MM.1S (cell line): ENCODE data around the gene TNS2.

Experiments used
- EZH2 ChIP-seq: fragments of 300-600 bp; sonication (generic); optimal IDR thresholded peaks from 2 replicates; pipeline ENCODE3; 2017; ENCODE audit warnings: low read depth, mild to moderate bottlenecking, antibody characterized with exemption, low read length, mixed read lengths
- EZH2phosphoT487 ChIP-seq: fragments of 300-600 bp; sonication (generic); IDR thresholded peaks from 2 replicates; pipeline ENCODE4 v1.6.1; 2018; ENCODE audit warnings: antibody characterized with exemption, low read length
- TF ChIP-seq, protein P1 (sequence below): fragments of 300-600 bp; sonication (generic); IDR thresholded peaks from 2 replicates; pipeline ENCODE4 v1.5.1; 2016; ENCODE audit warnings: antibody characterized with exemption, low read length, mixed read lengths

DNA sequence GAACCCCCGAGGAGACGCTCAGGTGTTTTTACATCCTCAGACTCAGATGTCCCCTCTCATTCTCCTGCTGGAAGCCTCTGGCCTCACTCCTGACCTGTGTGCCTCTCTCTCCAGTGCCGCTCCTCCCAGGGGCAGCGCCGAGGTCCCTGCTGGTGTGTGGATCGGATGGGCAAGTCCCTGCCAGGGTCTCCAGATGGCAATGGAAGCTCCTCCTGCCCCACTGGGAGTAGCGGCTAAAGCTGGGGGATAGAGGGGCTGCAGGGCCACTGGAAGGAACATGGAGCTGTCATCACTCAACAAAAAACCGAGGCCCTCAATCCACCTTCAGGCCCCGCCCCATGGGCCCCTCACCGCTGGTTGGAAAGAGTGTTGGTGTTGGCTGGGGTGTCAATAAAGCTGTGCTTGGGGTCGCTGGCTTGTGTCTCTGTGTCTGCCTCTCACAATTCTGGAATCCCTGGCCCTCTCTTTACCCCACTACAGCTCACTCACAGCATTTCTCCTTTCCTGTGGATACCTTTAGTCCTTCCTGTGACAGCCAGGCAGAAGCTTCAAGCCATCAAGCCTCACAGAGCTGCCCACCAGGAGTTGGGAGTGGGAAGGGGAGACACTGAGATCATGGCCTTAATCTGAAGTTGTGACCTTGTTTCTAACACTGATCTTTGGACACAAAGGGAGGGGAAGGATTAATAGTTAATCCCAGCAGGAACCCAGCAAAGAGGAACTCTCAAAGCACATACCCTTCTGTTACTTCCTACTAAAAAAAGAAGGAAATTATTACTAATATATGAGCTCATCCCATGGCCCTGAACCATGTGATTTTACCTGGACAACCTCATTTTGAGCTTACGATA, 52.3 kb downstream of the TNS2 start:
- TF ChIP-seq, protein P1, sequence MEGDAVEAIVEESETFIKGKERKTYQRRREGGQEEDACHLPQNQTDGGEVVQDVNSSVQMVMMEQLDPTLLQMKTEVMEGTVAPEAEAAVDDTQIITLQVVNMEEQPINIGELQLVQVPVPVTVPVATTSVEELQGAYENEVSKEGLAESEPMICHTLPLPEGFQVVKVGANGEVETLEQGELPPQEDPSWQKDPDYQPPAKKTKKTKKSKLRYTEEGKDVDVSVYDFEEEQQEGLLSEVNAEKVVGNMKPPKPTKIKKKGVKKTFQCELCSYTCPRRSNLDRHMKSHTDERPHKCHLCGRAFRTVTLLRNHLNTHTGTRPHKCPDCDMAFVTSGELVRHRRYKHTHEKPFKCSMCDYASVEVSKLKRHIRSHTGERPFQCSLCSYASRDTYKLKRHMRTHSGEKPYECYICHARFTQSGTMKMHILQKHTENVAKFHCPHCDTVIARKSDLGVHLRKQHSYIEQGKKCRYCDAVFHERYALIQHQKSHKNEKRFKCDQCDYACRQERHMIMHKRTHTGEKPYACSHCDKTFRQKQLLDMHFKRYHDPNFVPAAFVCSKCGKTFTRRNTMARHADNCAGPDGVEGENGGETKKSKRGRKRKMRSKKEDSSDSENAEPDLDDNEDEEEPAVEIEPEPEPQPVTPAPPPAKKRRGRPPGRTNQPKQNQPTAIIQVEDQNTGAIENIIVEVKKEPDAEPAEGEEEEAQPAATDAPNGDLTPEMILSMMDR: no peak
- TF ChIP-seq EZH2 (no peak), EZH2phosphoT487 (no peak)
